HG02884 (cell line): Measurements from ENCODE around the gene SIX3.
A peak's percentile ranks its signal among the peaks of the same experiment; 100 is the strongest.

Experiments
- ATAC-seq: cut with Tn5 transposase; IDR thresholded peaks from one replicate; pipeline ENCODE4 v1.9.1; 2021; ENCODE audit warnings: mild to moderate bottlenecking, moderate library complexity; ENCODE audit not compliant: unreplicated experiment

SIX3 gene

DNA sequence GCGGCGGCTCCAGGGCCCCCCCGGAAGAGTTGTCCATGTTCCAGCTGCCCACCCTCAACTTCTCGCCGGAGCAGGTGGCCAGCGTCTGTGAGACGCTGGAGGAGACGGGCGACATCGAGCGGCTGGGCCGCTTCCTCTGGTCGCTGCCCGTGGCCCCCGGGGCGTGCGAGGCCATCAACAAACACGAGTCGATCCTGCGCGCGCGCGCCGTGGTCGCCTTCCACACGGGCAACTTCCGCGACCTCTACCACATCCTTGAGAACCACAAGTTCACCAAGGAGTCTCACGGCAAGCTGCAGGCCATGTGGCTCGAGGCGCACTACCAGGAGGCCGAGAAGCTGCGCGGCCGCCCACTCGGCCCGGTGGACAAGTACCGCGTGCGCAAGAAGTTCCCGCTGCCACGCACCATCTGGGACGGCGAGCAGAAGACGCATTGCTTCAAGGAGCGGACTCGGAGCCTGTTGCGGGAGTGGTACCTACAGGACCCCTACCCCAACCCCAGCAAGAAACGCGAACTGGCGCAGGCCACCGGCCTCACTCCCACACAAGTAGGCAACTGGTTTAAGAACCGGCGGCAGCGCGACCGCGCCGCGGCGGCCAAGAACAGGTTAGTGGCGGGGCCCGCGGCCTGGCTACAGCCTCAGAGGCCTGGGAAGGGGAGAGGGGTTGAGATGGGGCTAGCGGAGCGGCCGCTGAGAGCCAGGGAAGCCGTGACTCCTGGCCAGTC lies 965 bp downstream of the SIX3 start:
- no peak for ATAC-seq

- no peak for ATAC-seq
Observed at GRCh38 chr2:44943031-44943692, 1.7 kb downstream of the SIX3 start.

DNA sequence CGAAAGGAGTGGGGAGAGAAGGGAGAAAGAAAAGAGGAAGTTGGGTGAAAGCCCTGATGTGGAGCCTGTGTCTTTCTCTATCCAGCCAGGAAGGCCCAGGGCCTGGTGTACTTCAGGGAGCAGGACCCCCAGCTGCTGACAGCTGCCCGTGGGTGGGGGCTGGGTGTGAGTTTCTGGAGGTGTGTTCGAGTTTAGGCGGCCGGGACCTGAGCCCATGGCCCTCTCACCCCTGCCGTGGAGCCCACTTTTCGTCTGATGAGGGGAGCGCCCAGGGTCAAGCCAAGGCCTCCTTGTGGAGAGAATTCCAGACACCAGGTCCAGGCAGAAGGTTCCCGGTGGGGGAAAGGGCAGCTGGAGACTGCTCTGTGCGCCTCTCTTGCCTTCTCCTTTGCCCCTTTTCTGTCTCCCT lies 2.2 kb downstream of the SIX3 start:
- no peak for ATAC-seq

- ATAC-seq: no peak
Observed at GRCh38 chr2:44944102-44944951, 2.8 kb downstream of the SIX3 start.

DNA sequence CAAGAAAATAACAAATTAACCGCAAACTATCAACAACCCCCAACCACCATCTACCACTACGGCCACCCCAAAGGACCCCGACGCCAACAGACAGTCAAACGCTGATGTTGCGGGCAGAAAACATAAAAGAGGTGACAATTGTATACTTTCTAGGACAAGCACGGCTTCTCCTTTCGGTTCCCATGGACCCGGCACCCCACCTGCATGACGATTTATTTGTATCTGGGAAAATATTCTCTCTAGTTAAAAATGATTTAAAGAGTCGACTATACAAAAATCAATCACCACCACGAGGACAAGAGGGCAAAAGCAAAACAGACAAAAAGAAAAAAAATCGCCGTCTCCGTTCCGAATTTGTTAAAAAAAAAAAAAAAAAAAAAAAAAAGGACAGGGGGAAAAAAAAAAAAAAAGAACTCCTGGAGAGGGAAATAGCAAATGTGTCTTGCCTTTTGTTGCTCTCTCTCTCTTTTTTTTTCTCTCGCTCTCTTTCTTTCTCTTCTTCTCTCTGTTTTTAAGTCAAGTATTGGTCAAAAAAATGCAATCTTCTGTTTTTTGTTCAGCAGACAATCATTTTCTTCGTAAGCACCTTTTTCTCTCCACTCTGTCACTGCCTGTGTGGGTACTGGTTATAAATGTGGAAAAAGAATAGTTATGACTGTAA lies 3.6 kb downstream of the SIX3 start:
- no peak for ATAC-seq

- no peak for ATAC-seq
Observed at GRCh38 chr2:44945676-44946371, 4.3 kb downstream of the SIX3 start.

- ATAC-seq: no peak
Observed at GRCh38 chr2:44946372-44947027, 5.0 kb downstream of the SIX3 start.

- no peak for ATAC-seq
Observed at GRCh38 chr2:44947028-44947375, 5.5 kb downstream of the SIX3 start.

DNA sequence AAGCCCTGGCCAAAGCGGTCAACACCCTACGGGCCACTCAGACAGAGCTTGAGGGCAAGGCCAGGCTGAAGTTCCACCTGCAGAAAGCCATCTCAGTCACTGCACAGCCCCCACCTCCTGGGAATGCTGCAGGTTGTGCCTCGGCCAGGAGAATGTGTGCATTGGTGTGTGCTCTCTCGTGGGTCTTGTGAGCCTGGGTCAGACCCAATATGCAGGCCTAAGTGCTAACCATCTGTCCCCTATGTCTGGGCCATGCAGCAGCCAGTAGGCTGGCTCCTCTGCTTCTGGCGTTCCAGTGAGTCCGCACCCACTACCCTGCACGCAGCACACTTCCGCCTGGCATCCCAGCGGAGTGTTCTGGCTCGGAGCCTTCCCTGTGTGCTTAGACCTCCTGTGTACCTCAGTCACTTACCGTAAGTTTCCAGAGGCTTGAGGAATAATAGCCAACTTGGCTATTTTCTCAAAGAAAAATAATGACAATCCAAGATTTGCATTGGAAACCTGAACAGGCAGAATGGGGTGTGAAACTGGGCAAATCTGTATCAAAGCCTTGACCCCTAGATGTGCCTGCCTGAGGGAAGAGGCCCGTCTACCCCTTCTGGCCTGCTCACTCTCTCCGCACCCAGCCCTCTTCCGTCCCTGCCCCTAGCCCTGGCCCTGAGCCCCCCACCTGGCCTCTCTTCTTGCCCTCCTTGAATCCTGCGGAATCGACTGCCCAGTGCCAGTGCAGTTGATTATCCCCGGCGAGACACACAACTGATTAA lies 7.2 kb downstream of the SIX3 start:
- no peak for ATAC-seq

GRCh38 chr2:44949329-44950151 lies 8.0 kb downstream of the SIX3 start:
- no peak for ATAC-seq

DNA sequence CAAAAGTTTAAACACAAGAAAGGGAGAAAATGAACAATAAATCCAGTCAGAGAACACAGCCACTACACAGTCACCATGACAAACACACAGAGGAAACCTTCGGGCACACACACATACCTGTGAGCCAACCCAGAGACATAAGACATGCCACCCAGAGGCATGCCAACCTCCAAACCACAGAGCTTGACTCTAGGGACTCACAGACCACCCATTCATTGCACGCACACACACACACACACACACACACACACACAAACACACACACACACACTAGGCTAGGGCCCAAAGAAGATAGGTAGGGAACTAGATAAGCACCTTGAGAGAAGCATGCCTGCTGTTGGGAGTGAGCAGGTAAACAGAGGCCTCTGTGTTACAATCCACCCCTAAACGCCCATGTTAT lies 9.1 kb downstream of the SIX3 start:
- no peak for ATAC-seq

- no peak for ATAC-seq
Observed at GRCh38 chr2:44951124-44951523, 9.6 kb downstream of the SIX3 start.

- ATAC-seq: no peak
Observed at GRCh38 chr2:44951714-44952113, 10.2 kb downstream of the SIX3 start.

DNA sequence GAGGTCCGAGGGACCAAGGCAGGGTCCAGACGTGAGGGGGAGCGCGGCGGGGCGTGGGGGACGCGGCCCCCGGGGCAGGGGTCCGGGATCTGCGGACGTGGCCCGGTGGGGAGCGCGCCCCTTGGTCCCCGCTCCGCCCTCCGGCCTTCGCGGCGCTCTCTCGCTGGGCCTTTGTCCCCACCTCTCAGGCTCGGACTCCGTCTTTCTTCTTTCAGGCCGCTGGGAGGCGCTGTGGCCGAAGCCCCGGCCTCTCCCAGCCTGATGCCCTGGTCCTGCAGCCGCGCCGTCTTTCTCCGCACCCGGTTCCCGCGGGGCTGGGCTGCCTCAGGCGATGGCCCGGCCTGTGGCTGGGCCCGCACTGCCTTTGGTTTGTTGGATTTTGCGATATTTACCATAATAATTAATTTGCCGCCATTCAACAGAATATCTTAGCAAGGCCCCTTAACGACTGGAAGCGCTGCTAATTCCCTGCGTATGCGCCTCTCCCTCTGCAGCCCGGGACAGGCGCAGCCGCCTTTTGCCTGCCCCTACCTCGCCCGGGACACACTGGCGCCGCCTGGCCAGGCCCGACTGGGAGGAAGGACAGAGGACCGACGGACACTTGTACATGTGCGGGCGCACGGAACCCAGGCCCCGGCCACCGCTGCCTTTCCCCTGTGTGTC lies 10.8 kb downstream of the SIX3 start:
- peak; percentile 38 for ATAC-seq

- no peak for ATAC-seq
Observed at GRCh38 chr2:44952806-44953498, 11.4 kb downstream of the SIX3 start.

DNA sequence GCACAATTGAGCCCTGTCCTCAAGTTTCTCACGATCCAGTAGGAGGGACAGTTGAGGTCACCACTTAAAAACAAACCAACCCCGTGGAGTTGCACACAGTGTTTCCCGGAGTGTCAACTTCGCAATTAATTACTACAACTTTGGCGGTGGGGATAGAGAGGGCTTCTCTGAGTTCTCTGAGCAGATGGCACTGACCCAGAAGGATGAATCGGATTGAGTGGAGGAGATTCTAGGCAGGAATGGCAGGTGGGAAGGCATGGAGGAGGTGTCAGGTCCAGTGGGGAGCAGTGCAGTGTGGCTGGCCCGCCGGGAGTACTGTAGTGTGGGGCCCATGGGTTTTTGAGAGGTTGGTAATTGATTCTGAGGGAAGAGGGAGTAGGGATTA lies 12.0 kb downstream of the SIX3 start:
- ATAC-seq: no peak

DNA sequence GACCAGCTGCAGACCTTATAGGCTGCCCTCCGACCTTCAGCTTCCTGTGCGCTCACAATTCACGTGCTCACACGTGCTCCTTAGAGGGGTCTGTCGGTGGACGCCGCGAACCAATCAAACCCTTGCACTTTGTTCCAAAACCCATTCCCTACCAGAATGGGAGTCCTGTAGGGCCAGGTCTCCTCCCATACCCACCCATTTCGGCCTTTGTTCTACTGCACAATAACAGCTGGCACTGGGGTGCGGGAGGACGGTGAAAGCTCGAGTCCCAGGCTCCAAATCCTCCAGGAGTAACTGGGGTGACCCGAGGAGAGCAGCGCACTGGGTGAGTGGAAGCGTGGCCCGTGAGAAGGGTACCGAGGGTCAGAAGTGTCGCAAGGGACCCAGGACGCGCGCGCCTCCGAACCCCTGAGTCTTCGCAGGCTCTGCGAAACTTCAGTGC lies 13.0 kb downstream of the SIX3 start:
- no peak for ATAC-seq
